Measurements from ENCODE around the gene IFI27.

Gene IFI27

GRCh38 chr14:94117856-94118255, 7.3 kb downstream of the IFI27 start:
- no peak for DNase-seq (ENCODE audit: low read depth)
- TF ChIP-seq CTCF (IDR thresholded peaks at IDR 0.05; ENCODE audit: control insufficient read depth, extremely low read depth, insufficient read depth) = no peak
- no peak overlapping the region for H3K4me3 ChIP-seq (ENCODE audit: low read depth, low read length)

- DNase-seq (ENCODE audit: low read depth) = no peak
- no peak overlapping the region for H3K4me3 ChIP-seq (ENCODE audit: low read depth, low read length)
- TF ChIP-seq CTCF (IDR thresholded peaks at IDR 0.05; ENCODE audit: control insufficient read depth, extremely low read depth, insufficient read depth) = no peak
Observed at GRCh38 chr14:94119071-94119470, 8.5 kb downstream of the IFI27 start.

GRCh38 chr14:94120667-94121340, 10.3 kb downstream of the IFI27 start:
- DNase-seq (ENCODE audit: low read depth) = no peak
- no peak for TF ChIP-seq CTCF (IDR thresholded peaks at IDR 0.05; ENCODE audit: control insufficient read depth, extremely low read depth, insufficient read depth)
- no peak overlapping the region for H3K4me3 ChIP-seq (ENCODE audit: low read depth, low read length)

- DNase-seq (ENCODE audit: low read depth) = no peak
- TF ChIP-seq CTCF (IDR thresholded peaks at IDR 0.05; ENCODE audit: control insufficient read depth, extremely low read depth, insufficient read depth) = no peak
- H3K4me3 ChIP-seq (ENCODE audit: low read depth, low read length) = no peak overlapping the region
Observed at GRCh38 chr14:94121485-94121884, 10.9 kb downstream of the IFI27 start.

- DNase-seq (ENCODE audit: low read depth) = no peak
- no peak overlapping the region for H3K4me3 ChIP-seq (ENCODE audit: low read depth, low read length)
- TF ChIP-seq CTCF (IDR thresholded peaks at IDR 0.05; ENCODE audit: control insufficient read depth, extremely low read depth, insufficient read depth) = no peak
Observed at GRCh38 chr14:94122438-94122837, 11.9 kb downstream of the IFI27 start.

GRCh38 chr14:94123296-94123695, 12.8 kb downstream of the IFI27 start:
- H3K4me3 ChIP-seq (ENCODE audit: low read depth, low read length) = no peak overlapping the region
- DNase-seq (ENCODE audit: low read depth) = no peak
- no peak for TF ChIP-seq CTCF (IDR thresholded peaks at IDR 0.05; ENCODE audit: control insufficient read depth, extremely low read depth, insufficient read depth)

GRCh38 chr14:94123868-94124267, 13.3 kb downstream of the IFI27 start:
- no peak for TF ChIP-seq CTCF (IDR thresholded peaks at IDR 0.05; ENCODE audit: control insufficient read depth, extremely low read depth, insufficient read depth)
- DNase-seq (ENCODE audit: low read depth) = no peak
- no peak overlapping the region for H3K4me3 ChIP-seq (ENCODE audit: low read depth, low read length)

Measured in LNCaP clone FGC (cell line).